Heart left ventricle (tissue), 13 donors: ENCODE data around the gene TMEM126B.
A peak's percentile ranks its signal among the peaks of the same experiment; 100 is the strongest.

Source experiments
- CTCF ChIP-seq, 12 donors: fragments of 200-600 bp; sonication (generic) in 4 of 12; IDR thresholded peaks; one replicate each; pipeline versions ENCODE4 v1.5.0 to v1.8.0; 2018 to 2022; ENCODE audit warnings: antibody characterized with exemption in 12 of 12, mild to moderate bottlenecking in 5 of 12
- POLR2A ChIP-seq, 2 donors: fragments of 450-650 bp; IDR thresholded peaks; one replicate each; pipeline ENCODE4 v1.6.1; 2017; ENCODE audit warnings: antibody characterized with exemption in 2 of 2, mild to moderate bottlenecking in 2 of 2, moderate library complexity in 2 of 2
- donor health status: ischemic (EF 13 %, LVEDD 7.1; RV severe dilation, severe dysfunction).
- donor health status: DM: no; HTN: yes; CAD: no.
- donor health status: DM: no; HTN: no; CAD: no.
- donor health status: ischemic (EF 25% LVEDD 6.9; RV normal size, moderate dysfunction).
- donor health status: ischemic (EF 25% LVEDD 5.7; RV mildly dilated, moderate dysfunction).
- donor health status: ischemic (EF 35%, LVEDD 5.7; RV mildly dilated, moderate dysfunction).
- donor health status: nonischemic (EF 11% LVEDD 7.7; RV severe dilation, severe dysfunction).
- donor health status: DM: yes; HTN: yes; CAD: no.
- donor health status: PGD.
- donor health status: ischemic (EF 29% LVEDD 5.4; RV normal size, mild dysfunction).
- donor health status: nonischemic (EF 23%, LVEDD 6.1; RV moderate dilation, normal function).

DNA sequence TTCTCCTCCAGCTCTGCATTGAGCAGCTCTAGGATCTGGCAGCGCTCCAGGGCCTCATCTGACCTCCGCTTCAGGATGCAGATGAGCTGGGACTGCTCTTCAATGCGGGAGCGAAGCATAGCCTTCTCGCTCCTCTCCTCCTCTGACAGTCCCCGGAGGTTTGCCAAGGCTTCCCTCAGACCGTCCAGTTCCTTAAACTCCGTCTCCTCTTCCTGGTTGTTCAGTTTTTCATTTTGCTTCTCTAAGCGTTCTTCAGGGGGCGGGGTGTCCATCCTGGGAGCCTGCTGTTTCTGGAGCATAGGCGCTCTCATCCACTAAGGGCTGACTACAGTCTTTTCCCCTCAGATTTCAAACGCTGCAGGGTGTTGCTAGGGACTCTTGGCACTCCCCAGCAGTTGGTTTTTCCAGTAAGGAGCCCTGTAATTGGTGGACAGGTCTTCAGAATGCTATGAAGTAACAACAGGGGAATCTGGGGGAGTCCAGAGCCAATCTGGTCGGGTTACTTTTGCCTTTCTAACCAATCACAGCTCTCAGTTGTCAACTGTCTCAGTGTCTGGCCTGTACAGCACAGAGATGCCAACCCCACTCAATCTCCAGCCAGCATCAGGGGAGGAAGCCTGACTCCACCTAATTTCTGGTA, 57.5 kb downstream of the TMEM126B start, which contains the start of gene CCDC89:
- no peak for TF ChIP-seq CTCF (IDR thresholded peaks at IDR 0.05)
- TF ChIP-seq POLR2A (IDR thresholded peaks at IDR 0.05): peak in 1 of 2 donors; percentile 29
